Renal pelvis (tissue), 12 donors: ENCODE measurements around the gene GRK4. TPM values are rescaled to one million over a fixed set of nuclear protein-coding genes. Genes with fewer than 3 reads are reported as not detected.
A peak's percentile ranks its signal among the peaks of the same experiment; 100 is the strongest.
"Not testable (repeated sequence)": the region's sequence is repeated elsewhere in the genome, so short reads cannot be mapped to it uniquely, and the experiment has no call there.

ENCODE experiments used
- DNase-seq: peaks from one replicate; pipeline ENCODE4 v3.0.0-alpha.2; 2013
- long read RNA-seq, 16 experiments: transcript quantifications; one replicate each; lab custom pipeline, GENCODE V29; 2026
- polyA plus RNA-seq, 3 donors: library from polyadenylated mRNA; unstranded; fragments of 120-200 nt; gene quantifications; one replicate each; pipeline ENCODE4 v1.2.1, GENCODE V29; 2013; ENCODE audit not compliant: insufficient read length in 3 of 3

Gene GRK4
- polyA plus RNA-seq: 10 to 100 TPM in 1 of 3 donors, 1 to 10 TPM in 2; 7.9 to 11.5 (median 8.8) TPM
- long read RNA-seq, donor 1, partial matches to known transcripts: 0 of 4 reads
- long read RNA-seq, donor 1, other reads (novel, unspliced or antisense): 0 of 4 reads
- long read RNA-seq, donor 2, partial matches to known transcripts: 0 of 3 reads
- long read RNA-seq, donor 2, other reads (novel, unspliced or antisense): 0 of 3 reads
- long read RNA-seq, donor 3: 0 reads
- long read RNA-seq, donor 4, partial matches to known transcripts: 0 of 2 reads
- long read RNA-seq, donor 4, other reads (novel, unspliced or antisense): 0 of 2 reads
- long read RNA-seq, donor 5, partial matches to known transcripts: 0 of 3 reads
- long read RNA-seq, donor 5, other reads (novel, unspliced or antisense): 0 of 3 reads
- long read RNA-seq, donor 6: 0 reads
- long read RNA-seq, donor 7, partial matches to known transcripts: 0 of 4 reads
- long read RNA-seq, donor 7, other reads (novel, unspliced or antisense): 0 of 4 reads
- long read RNA-seq, donor 8, partial matches to known transcripts: 0 of 2 reads
- long read RNA-seq, donor 8, other reads (novel, unspliced or antisense): 0 of 2 reads
- long read RNA-seq, donor 9, partial matches to known transcripts: 0 of 3 reads
- long read RNA-seq, donor 9, other reads (novel, unspliced or antisense): 0 of 3 reads
- long read RNA-seq, donor 10, partial matches to known transcripts: 0 of 3 reads
- long read RNA-seq, donor 10, other reads (novel, unspliced or antisense): 0 of 3 reads
- long read RNA-seq, donor 11, partial matches to known transcripts: 0 of 3 reads
- long read RNA-seq, donor 11, other reads (novel, unspliced or antisense): 0 of 3 reads
- long read RNA-seq, donor 12, partial matches to known transcripts: 0 of 2 reads
- long read RNA-seq, donor 12, other reads (novel, unspliced or antisense): 0 of 2 reads
- long read RNA-seq, donor 13, partial matches to known transcripts: 0 of 1 reads
- long read RNA-seq, donor 13, other reads (novel, unspliced or antisense): 0 of 1 reads
- long read RNA-seq, donor 14: 0 reads
- long read RNA-seq, donor 15, partial matches to known transcripts: 17 of 17 reads
- long read RNA-seq, donor 15, other reads (novel, unspliced or antisense): 0 of 17 reads
- long read RNA-seq, donor 16, partial matches to known transcripts: 0 of 2 reads
- long read RNA-seq, donor 16, other reads (novel, unspliced or antisense): 0 of 2 reads

DNA sequence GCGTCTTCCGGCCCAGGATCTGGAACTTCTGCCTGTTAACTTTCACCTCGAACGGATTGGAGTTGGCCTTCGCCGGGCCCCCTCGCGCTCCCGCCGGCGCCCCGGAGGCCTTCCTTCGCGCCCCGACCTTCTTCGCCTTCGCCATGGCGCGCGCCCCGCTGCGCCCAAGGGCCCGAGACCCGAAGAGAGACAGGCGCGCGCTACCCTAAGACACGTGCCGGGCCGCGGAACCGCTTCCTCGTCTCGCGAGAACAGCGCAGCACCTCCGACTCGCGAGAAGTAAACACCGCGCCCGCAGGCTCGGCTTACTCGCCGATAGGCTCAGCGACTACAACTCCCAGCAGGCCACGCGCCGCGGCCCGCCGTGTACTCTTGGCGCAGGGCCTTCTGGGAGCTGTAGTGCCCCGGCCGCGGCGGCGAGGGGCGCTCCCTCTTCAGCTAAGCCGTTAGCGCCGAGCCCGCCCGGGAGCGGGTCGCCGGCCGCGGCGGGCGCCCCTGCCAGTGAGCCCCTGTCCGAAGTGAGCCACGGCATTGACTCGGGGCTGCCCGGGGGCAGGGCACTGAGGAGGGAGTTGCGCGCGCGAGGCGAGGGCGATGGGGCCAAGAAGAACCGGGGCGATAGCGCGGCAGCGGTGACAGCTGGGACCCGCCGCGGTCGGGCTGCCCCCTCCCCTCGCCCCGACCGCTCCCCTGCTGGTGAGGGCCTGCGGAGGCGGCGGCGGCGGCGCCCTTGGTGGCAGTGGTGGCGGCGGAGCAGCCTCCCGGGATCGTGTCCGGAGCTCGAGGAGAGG is at the start of gene GRK4, which contains the start of gene NOP14:
GRK4 (plus strand) TSS at position 397 of the 791 bp plus-strand sequence. CDS start 500 bp downstream, outside the sequence.
NOP14 (minus strand) TSS at position 232 of the 791 bp plus-strand sequence; CDS start at position 145, 87 bp downstream.
- peak; percentile 97 for DNase-seq

DNA sequence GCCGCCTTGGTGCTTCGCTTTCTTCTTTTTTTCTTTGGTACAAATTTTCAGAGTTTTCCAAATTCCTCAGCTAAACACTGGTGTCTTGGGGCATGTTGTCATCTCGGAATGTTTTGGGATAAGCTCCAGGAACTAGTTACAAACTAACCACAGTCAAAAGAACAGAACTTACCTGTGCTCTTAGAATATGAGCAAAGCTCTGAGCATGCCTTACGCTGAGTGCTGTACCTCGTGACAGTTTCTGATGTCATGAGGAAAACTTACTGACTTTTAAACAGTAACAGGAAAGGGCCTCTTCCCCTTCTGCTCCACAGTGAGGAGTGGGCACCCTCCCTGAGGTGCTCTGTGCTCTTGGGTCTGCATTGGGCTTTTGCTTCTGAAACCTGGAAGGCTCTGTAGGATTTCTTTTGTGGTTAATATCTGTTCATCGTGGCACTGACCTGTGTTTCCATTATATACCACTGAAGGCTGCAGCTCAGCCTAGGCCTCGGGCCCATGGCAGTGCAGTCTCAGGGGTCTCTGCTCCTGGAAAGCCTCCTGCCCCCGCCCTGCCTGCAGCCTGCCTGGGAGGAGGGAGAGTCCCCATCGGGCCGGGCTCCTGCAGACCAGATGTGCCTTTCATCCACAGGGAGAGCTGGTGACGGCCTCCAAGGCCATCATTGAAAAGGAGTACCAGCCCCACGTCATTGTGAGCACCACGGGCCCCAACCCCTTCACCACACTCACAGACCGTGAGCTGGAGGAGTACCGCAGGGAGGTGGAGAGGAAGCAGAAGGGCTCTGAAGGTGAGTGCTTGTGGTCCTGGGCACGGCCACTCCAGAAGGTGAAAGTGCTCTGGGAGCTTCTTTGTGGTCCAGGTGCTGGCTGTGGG is 48.9 kb upstream of the GRK4 start:
- no peak for DNase-seq

DNA sequence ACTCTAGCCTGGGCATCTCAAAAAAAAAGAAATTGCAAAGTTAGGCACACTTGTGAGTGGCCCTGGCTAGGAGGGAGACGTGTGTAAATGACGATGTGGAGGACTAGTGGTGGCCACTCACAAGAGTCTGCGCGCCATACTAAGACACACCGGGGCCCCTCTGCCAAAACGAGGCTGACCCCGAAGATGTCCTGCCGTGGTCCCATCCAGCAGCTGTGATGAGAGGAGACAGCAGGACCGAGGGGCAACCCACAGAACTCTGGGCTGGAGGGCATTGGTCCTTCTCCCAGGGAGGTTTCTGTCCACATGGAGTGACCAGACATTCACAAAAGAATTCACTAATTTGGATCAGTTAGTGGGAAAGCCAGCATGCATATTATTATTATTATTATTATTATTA is 47.6 kb upstream of the GRK4 start:
- no peak for DNase-seq

DNA sequence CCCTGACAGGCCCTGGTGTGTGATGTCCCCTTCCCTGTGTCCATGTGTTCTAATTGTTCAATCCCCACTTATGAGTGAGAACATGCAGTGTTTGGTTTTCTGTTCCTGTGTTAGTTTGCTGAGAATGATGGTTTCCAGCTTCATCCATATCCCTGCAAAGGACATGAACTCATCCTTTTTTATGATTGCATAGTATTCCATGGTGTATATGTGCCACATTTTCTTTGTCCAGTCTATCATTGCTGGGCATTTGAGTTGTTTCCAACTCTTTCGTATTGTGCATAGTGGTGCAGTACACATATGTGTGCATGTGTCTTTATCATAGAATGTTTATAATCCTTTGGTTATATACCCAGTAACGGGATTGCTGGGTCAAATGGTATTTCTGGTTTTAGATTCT is 46.7 kb upstream of the GRK4 start:
- not testable (repeated sequence) for DNase-seq

DNA sequence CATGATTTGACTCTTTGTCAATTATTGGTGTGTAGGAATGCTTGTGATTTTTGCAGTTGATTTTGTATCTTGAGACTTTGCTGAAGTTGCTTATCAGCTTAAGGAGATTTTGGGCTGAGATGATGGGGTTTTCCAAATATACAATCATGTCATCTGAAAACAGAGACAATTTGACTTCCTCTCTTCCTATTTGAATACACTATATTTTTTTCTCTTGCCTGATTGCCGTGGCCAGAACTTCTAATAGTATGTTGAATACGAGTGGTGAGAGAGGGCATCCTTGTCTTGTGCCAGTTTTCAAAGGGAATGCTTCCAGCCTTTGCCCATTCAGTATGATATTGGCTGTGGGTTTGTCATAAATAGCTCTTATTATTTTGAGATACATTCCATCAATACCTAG is 45.1 kb upstream of the GRK4 start:
- DNase-seq: not testable (repeated sequence)

DNA sequence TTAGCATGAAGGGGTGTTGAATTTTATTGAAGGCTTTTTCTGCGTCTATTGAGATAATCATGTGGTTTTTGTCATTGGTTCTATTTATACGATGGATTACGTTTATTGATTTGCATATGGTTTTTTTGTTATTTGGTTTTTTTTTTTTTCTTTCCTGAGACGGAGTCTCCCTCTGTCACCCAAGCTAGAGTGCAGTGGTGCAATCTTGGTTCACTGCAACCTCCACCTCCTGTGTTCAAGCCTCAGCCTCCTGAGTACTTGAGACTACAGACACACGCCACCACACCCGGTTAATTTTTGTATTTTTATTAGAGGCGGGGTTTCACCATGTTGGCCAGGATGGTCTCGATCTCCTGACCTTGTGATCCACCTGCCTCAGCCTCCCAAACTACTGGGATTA is 44.7 kb upstream of the GRK4 start:
- not testable (repeated sequence) for DNase-seq

DNA sequence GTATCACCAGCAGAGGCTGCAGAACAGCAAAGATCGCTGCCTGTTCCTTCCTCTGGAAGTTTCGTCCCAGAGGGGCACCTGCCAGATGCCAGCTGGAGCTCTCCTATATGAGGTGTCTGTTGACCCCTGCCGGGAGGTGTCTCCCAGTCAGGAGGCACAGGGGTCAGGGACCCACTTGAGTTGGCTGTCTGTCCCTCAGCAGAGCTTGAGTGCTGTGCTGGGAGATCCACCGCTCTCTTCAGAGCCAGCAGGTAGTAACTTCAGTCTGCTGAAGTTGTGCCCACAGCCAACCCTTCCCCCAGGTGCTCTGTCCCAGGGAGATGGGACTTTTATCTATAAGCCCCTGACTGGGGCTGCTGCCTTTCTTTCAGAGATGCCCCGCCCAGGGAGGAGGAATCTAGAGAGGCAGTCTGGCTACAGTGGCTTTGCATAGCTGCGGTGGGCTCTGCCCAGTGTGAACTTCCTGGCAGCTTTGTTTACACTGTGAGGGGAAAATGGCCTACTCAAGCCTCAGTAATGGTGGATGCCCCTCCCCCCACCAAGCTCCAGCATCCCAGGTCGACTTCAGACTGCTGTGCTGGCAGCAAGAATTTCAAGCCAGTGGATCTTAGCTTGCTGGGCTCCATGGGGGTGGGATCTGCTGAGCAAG is 40.8 kb upstream of the GRK4 start:
- not testable (repeated sequence) for DNase-seq

DNA sequence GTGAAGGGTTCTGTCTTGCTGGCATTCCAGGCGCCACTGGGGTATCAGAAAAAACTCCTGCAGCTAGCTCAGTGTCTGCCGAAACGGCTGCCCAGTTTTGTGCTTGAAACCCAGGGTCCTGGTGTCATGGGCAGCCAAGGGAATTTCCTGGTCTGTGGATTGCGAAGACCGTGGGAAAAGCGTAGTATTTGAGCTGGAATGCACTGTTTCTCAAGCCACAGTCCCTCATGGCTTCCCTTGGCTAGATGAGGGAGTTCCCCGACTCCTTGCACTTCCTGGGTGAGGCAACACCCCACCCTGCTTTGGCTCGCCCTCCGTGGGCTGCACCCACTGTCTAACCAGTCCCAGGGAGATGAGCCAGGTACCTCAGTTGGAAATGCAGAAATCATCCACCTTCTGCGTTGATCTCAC is 40.2 kb upstream of the GRK4 start:
- DNase-seq: no peak

DNA sequence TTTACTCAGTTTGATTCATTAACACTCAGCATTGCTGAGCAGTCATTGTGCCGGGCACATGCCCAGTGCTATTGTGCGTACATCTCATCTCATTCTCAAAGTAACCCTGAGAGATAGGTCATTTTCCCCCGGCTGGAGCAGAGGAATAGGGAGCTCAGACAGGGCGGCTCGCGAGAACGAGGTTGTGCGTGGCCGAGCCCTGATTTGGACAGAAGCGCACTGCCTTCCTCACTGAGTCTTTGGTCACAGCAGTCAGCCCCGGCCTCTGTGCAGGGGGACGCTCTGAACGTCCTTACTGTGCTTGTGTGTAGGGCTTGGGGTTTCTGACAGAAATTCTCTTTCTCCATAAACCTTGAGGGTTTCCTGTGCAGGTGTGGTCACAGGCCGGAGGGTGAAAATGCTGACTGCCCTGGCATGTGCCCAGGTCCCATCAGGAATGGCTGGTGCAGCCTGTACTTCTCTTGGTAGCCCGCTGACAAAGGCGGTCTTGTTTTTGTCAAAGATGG is 39.6 kb upstream of the GRK4 start:
- DNase-seq: no peak

DNA sequence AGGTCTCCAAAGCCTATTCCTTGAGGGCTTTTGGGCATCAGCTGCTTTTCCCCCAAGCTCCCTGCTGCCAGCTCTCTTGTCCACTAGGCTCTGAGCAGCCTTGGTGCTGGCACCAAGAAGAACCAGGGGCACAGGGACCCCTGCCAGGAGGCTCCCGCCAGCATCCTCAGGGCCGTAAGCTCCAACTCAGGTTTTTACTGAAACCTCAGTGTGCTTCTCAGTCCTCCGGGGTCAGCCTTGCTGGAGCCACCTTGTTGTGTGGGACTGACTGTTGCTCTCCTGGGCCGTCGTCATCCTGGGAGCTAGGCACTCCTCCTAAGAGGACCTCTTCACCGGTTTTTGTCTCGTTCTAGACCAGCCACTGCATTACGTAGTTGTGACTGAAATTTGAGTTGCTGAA is 39.1 kb upstream of the GRK4 start:
- no peak for DNase-seq

DNA sequence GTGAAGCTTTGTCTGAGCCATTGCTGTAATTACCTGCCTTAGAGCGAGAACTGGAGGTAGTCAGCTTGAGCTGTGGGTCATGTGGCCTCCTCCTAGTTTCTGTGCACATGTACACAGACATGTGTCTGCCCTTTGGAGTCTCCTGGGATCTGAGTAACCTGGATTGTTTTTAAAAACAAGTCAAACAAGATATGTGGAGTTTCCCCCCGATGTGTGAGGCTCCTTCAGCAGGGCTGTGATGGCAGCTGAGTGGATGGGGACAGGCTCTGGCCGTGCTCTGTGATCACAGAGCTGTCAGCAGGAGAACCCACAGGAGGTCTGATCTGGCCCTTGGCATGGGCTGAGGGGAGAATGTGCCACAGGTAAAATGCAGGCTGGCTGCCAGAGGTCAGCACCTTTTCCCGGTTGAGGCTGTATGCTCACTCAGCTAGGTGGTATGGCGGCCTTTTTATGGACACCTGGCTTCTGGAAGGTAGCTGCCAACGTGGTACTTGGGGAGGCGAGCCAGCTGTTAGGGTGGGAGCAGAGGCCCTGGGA is 38.5 kb upstream of the GRK4 start:
- DNase-seq: no peak

DNA sequence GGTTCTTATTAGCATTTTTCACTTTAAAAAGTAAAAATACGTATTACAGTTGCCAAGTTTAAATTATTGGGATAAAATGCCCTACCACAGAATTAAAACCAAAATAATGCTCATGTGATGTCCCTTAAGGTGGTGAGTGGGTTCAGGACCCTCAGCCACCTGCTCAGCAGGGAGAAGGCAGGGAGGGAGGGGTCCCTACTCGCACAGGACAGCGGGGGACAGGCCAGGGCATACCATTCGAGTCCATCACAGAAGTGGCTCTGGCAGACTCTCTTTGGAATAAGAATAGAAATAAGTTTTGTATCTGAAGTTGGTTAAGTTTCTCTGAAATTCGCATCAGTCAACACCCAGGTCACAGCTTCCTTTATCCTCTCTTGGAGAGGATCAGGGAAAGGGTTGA is 37.9 kb upstream of the GRK4 start:
- no peak for DNase-seq

DNA sequence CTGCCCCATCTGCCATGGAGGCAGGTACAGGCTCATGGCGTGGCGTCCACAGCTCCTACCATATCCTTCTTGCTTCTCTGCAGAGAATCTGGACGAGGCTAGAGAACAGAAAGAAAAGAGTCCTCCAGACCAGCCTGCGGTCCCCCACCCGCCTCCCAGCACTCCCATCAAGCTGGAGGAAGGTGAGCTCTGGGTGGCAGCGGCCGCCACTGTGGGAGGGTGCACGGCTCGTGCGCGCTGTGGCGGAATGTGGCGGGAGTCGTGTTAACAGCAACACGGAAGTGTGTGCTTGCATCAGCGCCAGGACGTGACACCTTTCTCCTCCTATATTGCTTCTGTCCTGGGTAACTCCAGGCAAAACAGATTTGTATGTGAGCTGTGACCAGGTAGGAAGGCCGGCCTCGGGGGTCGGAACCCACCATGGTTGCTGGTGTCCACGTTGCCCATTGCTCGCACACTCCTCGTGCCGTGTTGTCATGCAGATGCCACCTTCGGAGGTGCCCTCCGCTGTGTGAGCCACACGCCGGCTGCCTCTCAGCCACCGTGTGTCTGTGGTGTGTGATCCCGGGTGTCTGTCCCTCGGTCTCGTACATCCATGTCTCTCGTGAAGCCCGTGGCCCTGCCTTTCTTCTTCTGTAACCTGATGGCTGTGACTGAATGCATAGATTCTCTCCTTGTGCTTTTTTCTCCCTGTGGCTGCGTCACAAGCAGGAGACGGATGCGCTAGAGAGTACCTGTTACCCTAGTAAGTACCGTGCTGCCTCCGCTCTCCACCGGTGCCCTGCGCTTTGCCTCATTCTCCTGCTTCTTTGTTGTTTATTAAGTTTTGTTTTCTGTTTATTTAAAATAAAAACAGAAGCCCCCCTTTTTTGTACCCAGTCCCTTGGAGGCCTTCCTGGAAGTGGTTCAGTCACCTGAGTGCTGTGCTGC is 37.2 kb upstream of the GRK4 start:
- DNase-seq: no peak

DNA sequence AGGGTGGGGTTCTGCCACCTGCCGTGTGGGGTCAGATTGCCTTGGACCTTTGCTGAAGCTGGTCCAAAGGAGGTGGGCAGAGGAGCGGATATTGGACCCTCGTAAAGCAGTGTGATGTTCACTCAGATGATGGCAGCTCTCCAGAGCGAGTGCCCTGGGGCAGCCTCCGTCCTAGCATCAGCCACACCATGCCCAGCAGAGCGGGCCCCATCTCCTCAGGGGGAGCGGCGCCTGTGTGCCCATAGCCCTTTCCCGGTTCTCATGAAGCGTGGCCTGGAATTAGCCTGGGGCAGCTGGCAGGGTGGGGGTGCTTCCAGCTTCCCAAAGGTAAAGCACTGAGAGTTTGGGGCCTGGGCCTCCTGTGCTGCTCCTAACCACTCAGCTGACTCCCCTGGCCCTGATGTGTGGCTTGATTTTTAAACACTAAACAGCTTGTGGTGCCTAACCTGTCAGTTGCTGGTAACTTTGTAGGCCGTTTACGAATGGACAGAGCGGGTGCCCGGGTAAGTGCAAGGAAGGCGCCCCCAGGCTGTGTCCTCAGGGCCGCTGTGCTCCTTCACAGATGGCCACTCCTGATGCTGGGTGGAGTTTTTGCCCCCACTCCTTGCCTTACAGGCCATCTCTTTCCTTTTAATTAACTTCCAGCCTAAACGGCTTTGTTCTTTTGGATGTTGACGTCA is 36.2 kb upstream of the GRK4 start:
- DNase-seq: no peak

DNA sequence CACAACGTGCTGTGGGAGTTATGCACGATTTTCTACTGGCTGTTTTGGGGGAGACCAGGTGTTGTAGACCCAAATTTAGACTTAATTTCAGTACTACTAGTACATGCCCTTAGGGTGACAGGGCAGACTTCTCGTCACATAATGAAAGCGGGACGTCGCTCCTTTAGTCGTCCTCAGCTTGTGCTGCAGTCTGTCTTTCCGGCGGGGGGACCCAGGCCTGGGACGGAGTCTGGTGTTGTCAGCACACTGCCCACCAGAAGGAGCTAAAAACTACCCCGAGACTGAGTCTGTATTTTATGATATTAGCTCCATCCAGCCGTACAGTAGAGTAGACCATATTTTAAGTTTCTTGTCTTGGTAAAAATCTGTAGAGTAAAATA is 35.7 kb upstream of the GRK4 start:
- no peak for DNase-seq

DNA sequence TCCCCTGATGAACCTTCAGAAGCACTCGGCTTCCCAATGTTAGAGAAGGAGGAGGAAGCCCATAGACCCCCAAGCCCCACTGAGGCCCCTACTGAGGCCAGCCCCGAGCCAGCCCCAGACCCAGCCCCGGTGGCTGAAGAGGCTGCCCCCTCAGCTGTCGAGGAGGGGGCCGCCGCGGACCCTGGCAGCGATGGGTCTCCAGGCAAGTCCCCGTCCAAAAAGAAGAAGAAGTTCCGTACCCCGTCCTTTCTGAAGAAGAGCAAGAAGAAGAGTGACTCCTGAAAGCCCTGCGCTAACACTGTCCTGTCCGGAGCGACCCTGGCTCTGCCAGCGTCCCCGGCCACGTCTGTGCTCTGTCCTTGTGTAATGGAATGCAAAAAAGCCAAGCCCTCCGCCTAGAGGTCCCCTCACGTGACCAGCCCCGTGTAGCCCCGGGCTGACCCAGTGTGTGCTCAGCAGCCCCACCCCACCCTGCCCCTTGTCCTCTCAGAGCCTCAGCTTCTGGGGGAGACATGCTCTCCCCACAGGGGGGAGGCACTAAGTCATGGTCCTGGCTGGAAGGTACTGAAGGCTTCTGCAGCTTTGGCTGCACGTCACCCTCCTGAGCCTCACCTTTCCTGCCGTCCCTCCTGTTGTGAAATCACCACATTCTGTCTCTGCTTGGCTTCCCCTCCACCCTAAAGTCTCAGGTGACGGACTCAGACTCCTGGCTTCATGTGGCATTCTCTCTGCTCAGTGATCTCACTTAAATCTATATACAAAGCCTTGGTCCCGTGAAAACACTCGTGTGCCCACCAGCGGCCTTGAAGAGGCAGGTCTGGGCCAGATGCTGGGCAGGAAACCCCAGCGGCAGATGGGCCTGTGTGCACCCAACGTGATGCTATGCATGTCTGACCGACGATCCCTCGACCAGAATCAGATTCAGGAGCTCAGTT is 34.9 kb upstream of the GRK4 start:
- no peak for DNase-seq
